ENCODE measurements around the gene SALL1.

Gene SALL1

GRCh38 chr16:51155820-51156806 lies 5.0 kb upstream of the SALL1 start:
- DNase-seq = no peak

GRCh38 chr16:51155199-51155607 lies 4.1 kb upstream of the SALL1 start:
- no peak for DNase-seq

- DNase-seq = no peak
Measured at GRCh38 chr16:51154271-51155171, 3.5 kb upstream of the SALL1 start.

- DNase-seq = no peak
Measured at GRCh38 chr16:51153577-51154031, 2.5 kb upstream of the SALL1 start.

GRCh38 chr16:51152691-51153576 lies 1.9 kb upstream of the SALL1 start:
- DNase-seq = no peak

- no peak for DNase-seq
Measured at GRCh38 chr16:51151961-51152663, 1.0 kb upstream of the SALL1 start.

GRCh38 chr16:51151435-51151960 lies 428 bp upstream of the SALL1 start:
- DNase-seq = no peak

GRCh38 chr16:51150165-51150887 lies 744 bp downstream of the SALL1 start:
- no peak for DNase-seq

- no peak for DNase-seq
Measured at GRCh38 chr16:51149721-51150164, 1.3 kb downstream of the SALL1 start.

GRCh38 chr16:51149251-51149661 lies 1.8 kb downstream of the SALL1 start:
- DNase-seq = no peak

- no peak for DNase-seq
Measured at GRCh38 chr16:51148678-51149228, 2.3 kb downstream of the SALL1 start.

GRCh38 chr16:51147776-51148677 lies 3.0 kb downstream of the SALL1 start:
- no peak for DNase-seq

- DNase-seq = no peak
Measured at GRCh38 chr16:51146256-51146924, 4.7 kb downstream of the SALL1 start.

- DNase-seq = no peak
Measured at GRCh38 chr16:51144203-51144602, 6.9 kb downstream of the SALL1 start.

- no peak for DNase-seq
Measured at GRCh38 chr16:51143196-51143977, 7.7 kb downstream of the SALL1 start.

- no peak for DNase-seq
Measured at GRCh38 chr16:51141541-51141940, 9.5 kb downstream of the SALL1 start.

GRCh38 chr16:51141106-51141505 lies 10.0 kb downstream of the SALL1 start:
- DNase-seq = no peak

- DNase-seq = no peak
Measured at GRCh38 chr16:51140112-51140511, 11.0 kb downstream of the SALL1 start.

Data from CD4-positive, alpha-beta T cell treated with Interleukin-17A for 1 hour (primary cell).